A549 (cell line): ENCODE results near the gene SSH2. TPM values are rescaled to one million over a fixed set of nuclear protein-coding genes. Genes with fewer than 3 reads are reported as not detected.
A peak's percentile ranks its signal among the peaks of the same experiment; 100 is the strongest.

Experiments
- ATAC-seq, 2 experiments: fragments of 200-7000 bp in 1 of 2; fragments of >200 bp in 1 of 2; cut with Nextera tagmentation in 1 of 2; cut with Tn5 transposase in 1 of 2; 3 replicates each; pipeline versions ENCODE4 v1.8.0 to v1.9.1; 2018 to 2020; ENCODE audit warnings: mild to moderate bottlenecking in 1 of 2, moderate library complexity in 1 of 2
- CTCF ChIA-PET: fragments of 300-600 bp; sonication (Branson Sonifier 250); formaldehyde crosslinking; extraction: SDS; loops from one replicate; lab custom pipeline; 2021; ENCODE audit warnings: antibody characterized with exemption, inconsistent platforms; lab: Yijun Ruan, JAX
- POLR2A ChIA-PET: fragments of 350-600 bp; formaldehyde crosslinking; extraction: SDS; loops from one replicate; lab custom pipeline; 2021; ENCODE audit warnings: antibody characterized with exemption, inconsistent platforms; lab: Yijun Ruan, JAX
- DNase-seq, 2 experiments: peaks; one replicate each; pipeline versions ENCODE4 v3.0.0 to v3.0.0-alpha.2; 2011 to 2016; ENCODE audit warnings: low read depth in 1 of 2, low spot score in 1 of 2
- FAIRE-seq: peaks from 2 replicates; lab custom pipeline; 2011; peaks lifted over from hg19 to GRCh38; lab: Jason Lieb, UNC
- H3K27ac ChIP-seq, 2 experiments: fragments of >200 bp; sonication (Bioruptor Twin); formaldehyde crosslinking; 3 replicates each; pipeline ENCODE4 v1.5.1; 2016 to 2017
- H3K4me1 ChIP-seq: fragments of >200 bp; sonication (Bioruptor Twin); formaldehyde crosslinking; 3 replicates; pipeline ENCODE4 v1.6.1; 2016
- H3K4me2 ChIP-seq: fragments of >200 bp; sonication (Bioruptor Twin); formaldehyde crosslinking; 3 replicates; pipeline ENCODE4 v1.6.1; 2016
- H3K4me3 ChIP-seq: fragments of >200 bp; sonication (Bioruptor Twin); formaldehyde crosslinking; 3 replicates; pipeline ENCODE4 v1.5.1; 2016
- H3K9me3 ChIP-seq: fragments of >200 bp; sonication (Bioruptor Twin); formaldehyde crosslinking; 3 replicates; pipeline ENCODE4 v1.6.1; 2016
- CEBPB ChIP-seq, 2 experiments: fragments of >200 bp in 1 of 2; sonication (Bioruptor Twin) in 1 of 2; formaldehyde crosslinking in 1 of 2; IDR thresholded peaks; 2 replicates each; pipeline ENCODE4 v1.6.1; 2012 to 2016
- EHMT2 ChIP-seq: fragments of 200-600 bp; sonication (generic); IDR thresholded peaks from 2 replicates; pipeline ENCODE4 v1.6.1; 2016; ENCODE audit warnings: antibody characterized with exemption, low read depth, mild to moderate bottlenecking, moderate library complexity
- EP300 ChIP-seq, 2 experiments: fragments of >200 bp; sonication (Bioruptor Twin); formaldehyde crosslinking; IDR thresholded peaks; 2 replicates in 1 of 2; 3 replicates in 1 of 2; pipeline ENCODE4 v1.6.1; 2016 to 2017
- KDM5A ChIP-seq: fragments of 200-600 bp; sonication (generic); IDR thresholded peaks from 2 replicates; pipeline ENCODE4 v1.6.1; 2016; ENCODE audit warnings: antibody characterized with exemption, mild to moderate bottlenecking
- MAFK ChIP-seq: fragments of 450-650 bp; IDR thresholded peaks from 2 replicates; pipeline ENCODE4 v1.6.1; 2014; ENCODE audit not compliant: partially characterized antibody
- MYC ChIP-seq: IDR thresholded peaks from 2 replicates; pipeline ENCODE4 v1.6.1; 2012; ENCODE audit warnings: mild to moderate bottlenecking, inconsistent platforms, low read length, improper control_type of control experiment, borderline replicate concordance
- NFE2L2 ChIP-seq: fragments of 150-350 bp; conservative IDR thresholded peaks from 2 replicates; pipeline ENCODE4 v1.6.1; 2014; ENCODE audit warnings: low read length
- POLR2AphosphoS2 ChIP-seq: conservative IDR thresholded peaks from 2 replicates; pipeline ENCODE4 v1.6.1; 2012; ENCODE audit warnings: low read length, improper control_type of control experiment, inconsistent platforms
- RAD21 ChIP-seq, 2 experiments: fragments of >200 bp in 1 of 2; sonication (Bioruptor Twin) in 1 of 2; formaldehyde crosslinking in 1 of 2; IDR thresholded peaks in 1 of 2; conservative IDR thresholded peaks in 1 of 2; 2 replicates in 1 of 2; 3 replicates in 1 of 2; pipeline ENCODE4 v1.6.1; 2012 to 2018; ENCODE audit warnings: inconsistent platforms in 1 of 2
- RARB ChIP-seq: fragments of 250-450 bp; sonication (Bioruptor Pico); IDR thresholded peaks from 2 replicates; pipeline ENCODE4 v1.8.0; 2021; ENCODE audit warnings: mild to moderate bottlenecking, moderate library complexity
- SMC3 ChIP-seq: fragments of >200 bp; sonication (Bioruptor Twin); formaldehyde crosslinking; IDR thresholded peaks from 3 replicates; pipeline ENCODE4 v1.6.1; 2018; ENCODE audit warnings: inconsistent platforms
- SREBF2 ChIP-seq: fragments of 450-650 bp; IDR thresholded peaks from 2 replicates; pipeline ENCODE4 v1.6.1; 2014; ENCODE audit warnings: mild to moderate bottlenecking, moderate library complexity
- TP53 ChIP-seq: fragments of 250-450 bp; sonication (Bioruptor Pico); IDR thresholded peaks from 2 replicates; pipeline ENCODE4 v1.5.0; 2021; ENCODE audit warnings: mild to moderate bottlenecking, moderate library complexity
- ZC3H11A ChIP-seq: fragments of 450-650 bp; IDR thresholded peaks from 2 replicates; pipeline ENCODE4 v1.6.1; 2014; ENCODE audit warnings: antibody characterized with exemption, mild to moderate bottlenecking
- ZSCAN20 ChIP-seq: fragments of 250-450 bp; sonication (Bioruptor Pico); IDR thresholded peaks from 2 replicates; pipeline ENCODE4 v1.8.0; 2022; ENCODE audit warnings: mild to moderate bottlenecking, moderate library complexity
- WGBS: methylation state at CpG from one replicate; pipeline ENCODE4 v1.1.6; 2017; ENCODE audit errors: missing lambda C conversion rate; 5-methylcytosine and 5-hydroxymethylcytosine counted together
- polyA plus RNA-seq, 4 experiments: library from polyadenylated mRNA; depleted of rRNA in 3 of 4; stranded (reverse); fragments of >200 nt; fragmentation: RNase III in 1 of 4; extraction: RNeasy Plus Mini Kit Qiagen cat#74134 plus additional on column Dnase treatment in 1 of 4; gene quantifications; 2 replicates in 3 of 4; 3 replicates in 1 of 4; pipeline ENCODE4 v1.2.3, GENCODE V29; 2011 to 2017
- TF ChIP-seq, protein P1 (sequence below): fragments of 200-600 bp; sonication (generic); IDR thresholded peaks from 2 replicates; pipeline ENCODE4 v1.6.1; 2016; ENCODE audit warnings: antibody characterized with exemption, mild to moderate bottlenecking, moderate library complexity
- TF ChIP-seq, protein P2 (sequence below): fragments of 150-350 bp; IDR thresholded peaks from 2 replicates; pipeline ENCODE4 v1.6.1; 2014; ENCODE audit warnings: low read depth, mild to moderate bottlenecking, low read length
- TF ChIP-seq, protein P3 (sequence below): IDR thresholded peaks from 2 replicates; pipeline ENCODE4 v1.6.1; 2012
- TF ChIP-seq, protein P4 (sequence below): IDR thresholded peaks from 2 replicates; pipeline ENCODE4 v1.6.1; 2012; ENCODE audit warnings: low read depth, borderline replicate concordance
- TF ChIP-seq, protein P5 (sequence below): fragments of 250-450 bp; sonication (Bioruptor Pico); IDR thresholded peaks from 2 replicates; pipeline ENCODE4 v1.5.0; 2021; ENCODE audit warnings: mild to moderate bottlenecking, moderate library complexity, borderline replicate concordance

Gene SSH2
- polyA plus RNA-seq, 2 of the 4 experiments (the other 2 are of a cell fraction) = 20.7 to 24.5 TPM

DNA sequence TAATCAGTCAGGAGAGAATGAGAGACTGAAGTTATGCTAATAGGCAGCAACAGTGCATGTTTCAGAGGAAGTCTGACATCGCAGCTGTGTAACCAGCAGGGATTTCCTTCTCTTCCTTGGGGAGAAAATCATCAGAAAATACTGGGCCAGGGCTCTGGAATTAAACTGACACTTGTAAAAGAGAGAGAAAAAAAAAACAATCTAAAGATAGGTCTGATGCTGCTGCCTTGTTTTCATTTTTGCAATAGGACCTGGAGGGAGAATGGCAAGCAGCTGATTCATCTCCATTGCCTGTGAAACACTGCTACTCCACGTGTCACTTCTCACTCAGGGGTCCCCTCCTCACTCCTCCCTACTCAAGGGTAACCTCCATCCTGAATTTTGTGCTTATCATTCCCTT lies 289.6 kb downstream of the SSH2 start:
- Histone ChIP-seq H3K27ac (peak overlapping the region; percentile 10 to 82; a peak in 3 of 6 replicates), H3K4me3 (no peak overlapping the region)
- CTCF ChIA-PET = interaction anchor here (0.7 to 10.1 kb wide), 37 partner anchors 8 to 405 kb away, joined by 3 to 222 read pairs (median 9); partner anchors contain the start of genes CORO6 and SSH2
- no peak for DNase-seq
- TF ChIP-seq RAD21 (conservative IDR thresholded peaks at IDR 0.05 in 1 of 2, IDR thresholded peaks at IDR 0.05 in 1 of 2) (no peak), RARB (CRISPR knock-in tag) (no peak), ZC3H11A (no peak), EHMT2 (no peak), MAFK (no peak)
- TF ChIP-seq, protein P1, sequence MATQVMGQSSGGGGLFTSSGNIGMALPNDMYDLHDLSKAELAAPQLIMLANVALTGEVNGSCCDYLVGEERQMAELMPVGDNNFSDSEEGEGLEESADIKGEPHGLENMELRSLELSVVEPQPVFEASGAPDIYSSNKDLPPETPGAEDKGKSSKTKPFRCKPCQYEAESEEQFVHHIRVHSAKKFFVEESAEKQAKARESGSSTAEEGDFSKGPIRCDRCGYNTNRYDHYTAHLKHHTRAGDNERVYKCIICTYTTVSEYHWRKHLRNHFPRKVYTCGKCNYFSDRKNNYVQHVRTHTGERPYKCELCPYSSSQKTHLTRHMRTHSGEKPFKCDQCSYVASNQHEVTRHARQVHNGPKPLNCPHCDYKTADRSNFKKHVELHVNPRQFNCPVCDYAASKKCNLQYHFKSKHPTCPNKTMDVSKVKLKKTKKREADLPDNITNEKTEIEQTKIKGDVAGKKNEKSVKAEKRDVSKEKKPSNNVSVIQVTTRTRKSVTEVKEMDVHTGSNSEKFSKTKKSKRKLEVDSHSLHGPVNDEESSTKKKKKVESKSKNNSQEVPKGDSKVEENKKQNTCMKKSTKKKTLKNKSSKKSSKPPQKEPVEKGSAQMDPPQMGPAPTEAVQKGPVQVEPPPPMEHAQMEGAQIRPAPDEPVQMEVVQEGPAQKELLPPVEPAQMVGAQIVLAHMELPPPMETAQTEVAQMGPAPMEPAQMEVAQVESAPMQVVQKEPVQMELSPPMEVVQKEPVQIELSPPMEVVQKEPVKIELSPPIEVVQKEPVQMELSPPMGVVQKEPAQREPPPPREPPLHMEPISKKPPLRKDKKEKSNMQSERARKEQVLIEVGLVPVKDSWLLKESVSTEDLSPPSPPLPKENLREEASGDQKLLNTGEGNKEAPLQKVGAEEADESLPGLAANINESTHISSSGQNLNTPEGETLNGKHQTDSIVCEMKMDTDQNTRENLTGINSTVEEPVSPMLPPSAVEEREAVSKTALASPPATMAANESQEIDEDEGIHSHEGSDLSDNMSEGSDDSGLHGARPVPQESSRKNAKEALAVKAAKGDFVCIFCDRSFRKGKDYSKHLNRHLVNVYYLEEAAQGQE = no peak
- TF ChIP-seq, protein P2, sequence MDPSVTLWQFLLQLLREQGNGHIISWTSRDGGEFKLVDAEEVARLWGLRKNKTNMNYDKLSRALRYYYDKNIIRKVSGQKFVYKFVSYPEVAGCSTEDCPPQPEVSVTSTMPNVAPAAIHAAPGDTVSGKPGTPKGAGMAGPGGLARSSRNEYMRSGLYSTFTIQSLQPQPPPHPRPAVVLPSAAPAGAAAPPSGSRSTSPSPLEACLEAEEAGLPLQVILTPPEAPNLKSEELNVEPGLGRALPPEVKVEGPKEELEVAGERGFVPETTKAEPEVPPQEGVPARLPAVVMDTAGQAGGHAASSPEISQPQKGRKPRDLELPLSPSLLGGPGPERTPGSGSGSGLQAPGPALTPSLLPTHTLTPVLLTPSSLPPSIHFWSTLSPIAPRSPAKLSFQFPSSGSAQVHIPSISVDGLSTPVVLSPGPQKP = no peak
- TF ChIP-seq, protein P3, sequence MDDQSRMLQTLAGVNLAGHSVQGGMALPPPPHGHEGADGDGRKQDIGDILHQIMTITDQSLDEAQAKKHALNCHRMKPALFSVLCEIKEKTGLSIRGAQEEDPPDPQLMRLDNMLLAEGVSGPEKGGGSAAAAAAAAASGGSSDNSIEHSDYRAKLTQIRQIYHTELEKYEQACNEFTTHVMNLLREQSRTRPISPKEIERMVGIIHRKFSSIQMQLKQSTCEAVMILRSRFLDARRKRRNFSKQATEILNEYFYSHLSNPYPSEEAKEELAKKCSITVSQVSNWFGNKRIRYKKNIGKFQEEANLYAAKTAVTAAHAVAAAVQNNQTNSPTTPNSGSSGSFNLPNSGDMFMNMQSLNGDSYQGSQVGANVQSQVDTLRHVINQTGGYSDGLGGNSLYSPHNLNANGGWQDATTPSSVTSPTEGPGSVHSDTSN = no peak
- TF ChIP-seq, all 56 proteins: peak for 0
- POLR2A ChIA-PET = interaction anchor here (1.6 to 3.2 kb wide), 3 partner anchors 121 to 290 kb away, joined by 16 to 39 read pairs (median 18); partner anchors contain the start of gene SSH2
- peak overlapping the region; percentile 60 for H3K4me2 ChIP-seq
- peaks cover 47% of the 10 kb centered on the region for H3K4me1 ChIP-seq
- ATAC-seq (no peak), FAIRE-seq (no peak)
- 47% methylated on average over 2 of the region's 2 CpGs for WGBS
- no peaks in the 10 kb centered on the region for H3K9me3 ChIP-seq

DNA sequence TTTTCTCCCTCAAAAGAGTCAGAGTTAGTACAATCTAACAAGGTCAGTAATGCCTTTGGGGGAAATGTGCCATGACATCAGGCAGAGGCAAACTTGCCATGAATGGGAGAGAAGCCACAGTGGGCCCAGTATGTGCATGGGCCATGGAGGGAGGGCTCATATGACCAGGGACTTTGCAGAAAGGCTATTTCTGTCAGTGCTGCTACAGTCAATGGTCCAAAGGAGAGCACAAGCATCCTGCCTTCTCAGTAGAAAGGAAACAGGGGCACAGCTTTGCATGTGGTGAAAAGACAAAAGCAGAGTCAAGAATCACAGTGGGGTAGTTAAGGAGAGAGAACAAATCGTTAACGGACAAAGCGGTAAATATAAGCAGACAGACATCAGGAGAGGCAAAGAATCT lies 296.1 kb downstream of the SSH2 start:
- peaks cover 5% of the 10 kb centered on the region for H3K4me1 ChIP-seq
- ChIA-PET POLR2A (no interaction called here), CTCF (interaction anchor here (1.3 to 2.5 kb wide), 5 partner anchors 12 to 297 kb away, joined by 5 to 17 read pairs (median 8); partner anchors contain the start of gene CORO6)
- 94% methylated on average over 3 of the region's 3 CpGs for WGBS
- TF ChIP-seq, protein P4, sequence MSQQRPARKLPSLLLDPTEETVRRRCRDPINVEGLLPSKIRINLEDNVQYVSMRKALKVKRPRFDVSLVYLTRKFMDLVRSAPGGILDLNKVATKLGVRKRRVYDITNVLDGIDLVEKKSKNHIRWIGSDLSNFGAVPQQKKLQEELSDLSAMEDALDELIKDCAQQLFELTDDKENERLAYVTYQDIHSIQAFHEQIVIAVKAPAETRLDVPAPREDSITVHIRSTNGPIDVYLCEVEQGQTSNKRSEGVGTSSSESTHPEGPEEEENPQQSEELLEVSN = no peak
- TF ChIP-seq, protein P5, sequence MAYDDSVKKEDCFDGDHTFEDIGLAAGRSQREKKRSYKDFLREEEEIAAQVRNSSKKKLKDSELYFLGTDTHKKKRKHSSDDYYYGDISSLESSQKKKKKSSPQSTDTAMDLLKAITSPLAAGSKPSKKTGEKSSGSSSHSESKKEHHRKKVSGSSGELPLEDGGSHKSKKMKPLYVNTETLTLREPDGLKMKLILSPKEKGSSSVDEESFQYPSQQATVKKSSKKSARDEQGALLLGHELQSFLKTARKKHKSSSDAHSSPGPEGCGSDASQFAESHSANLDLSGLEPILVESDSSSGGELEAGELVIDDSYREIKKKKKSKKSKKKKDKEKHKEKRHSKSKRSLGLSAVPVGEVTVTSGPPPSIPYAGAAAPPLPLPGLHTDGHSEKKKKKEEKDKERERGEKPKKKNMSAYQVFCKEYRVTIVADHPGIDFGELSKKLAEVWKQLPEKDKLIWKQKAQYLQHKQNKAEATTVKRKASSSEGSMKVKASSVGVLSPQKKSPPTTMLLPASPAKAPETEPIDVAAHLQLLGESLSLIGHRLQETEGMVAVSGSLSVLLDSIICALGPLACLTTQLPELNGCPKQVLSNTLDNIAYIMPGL (CRISPR knock-in tag) = no peak
- TF ChIP-seq TP53 (CRISPR knock-in tag) (no peak), EP300 (IDR thresholded peaks at IDR 0.05) (no peak), POLR2AphosphoS2 (no peak), NFE2L2 (no peak), KDM5A (no peak), ZSCAN20 (CRISPR knock-in tag) (no peak), CEBPB (IDR thresholded peaks at IDR 0.05) (no peak), SMC3 (no peak), SREBF2 (no peak), MYC (no peak)
- TF ChIP-seq, protein P1 = no peak
- TF ChIP-seq, all 56 proteins: peak for 0
- H3K9me3 ChIP-seq = no peaks in the 10 kb centered on the region
- ATAC-seq (no peak), DNase-seq (no peak), FAIRE-seq (no peak)
- no peak overlapping the region for H3K27ac ChIP-seq
- H3K4me3 ChIP-seq = no peak overlapping the region
- no peak overlapping the region for H3K4me2 ChIP-seq
